HT1080 (cell line): ENCODE measurements around the gene TRIP6. TPM values are rescaled to one million over a fixed set of nuclear protein-coding genes. Genes with fewer than 3 reads are reported as not detected.

Experiments used
- DNase-seq: peaks from one replicate; pipeline ENCODE4 v3.0.0-alpha.2; 2015; ENCODE audit warnings: low read depth
- polyA plus RNA-seq, 2 experiments: library from polyadenylated mRNA; depleted of rRNA; stranded (reverse); fragments of >200 nt; gene quantifications; 2 replicates each; pipeline ENCODE4 v1.2.3, GENCODE V29; 2015
- total RNA-seq: library from RNA; depleted of rRNA; stranded (reverse); fragments of >200 nt; shearing (Covaris generic); gene quantifications from 2 replicates; pipeline ENCODE4 v1.2.3, GENCODE V29; 2014; rRNA removed

The TRIP6 gene, protein sequence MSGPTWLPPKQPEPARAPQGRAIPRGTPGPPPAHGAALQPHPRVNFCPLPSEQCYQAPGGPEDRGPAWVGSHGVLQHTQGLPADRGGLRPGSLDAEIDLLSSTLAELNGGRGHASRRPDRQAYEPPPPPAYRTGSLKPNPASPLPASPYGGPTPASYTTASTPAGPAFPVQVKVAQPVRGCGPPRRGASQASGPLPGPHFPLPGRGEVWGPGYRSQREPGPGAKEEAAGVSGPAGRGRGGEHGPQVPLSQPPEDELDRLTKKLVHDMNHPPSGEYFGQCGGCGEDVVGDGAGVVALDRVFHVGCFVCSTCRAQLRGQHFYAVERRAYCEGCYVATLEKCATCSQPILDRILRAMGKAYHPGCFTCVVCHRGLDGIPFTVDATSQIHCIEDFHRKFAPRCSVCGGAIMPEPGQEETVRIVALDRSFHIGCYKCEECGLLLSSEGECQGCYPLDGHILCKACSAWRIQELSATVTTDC
- total RNA-seq: 164 and 171 TPM in 2 replicates
- polyA plus RNA-seq (2015; cell fraction: cytosol; rRNA removed): 178 and 186 TPM in 2 replicates
- 209 and 215 TPM in 2 replicates for polyA plus RNA-seq (2015; cell fraction: nucleus; rRNA removed)

DNA sequence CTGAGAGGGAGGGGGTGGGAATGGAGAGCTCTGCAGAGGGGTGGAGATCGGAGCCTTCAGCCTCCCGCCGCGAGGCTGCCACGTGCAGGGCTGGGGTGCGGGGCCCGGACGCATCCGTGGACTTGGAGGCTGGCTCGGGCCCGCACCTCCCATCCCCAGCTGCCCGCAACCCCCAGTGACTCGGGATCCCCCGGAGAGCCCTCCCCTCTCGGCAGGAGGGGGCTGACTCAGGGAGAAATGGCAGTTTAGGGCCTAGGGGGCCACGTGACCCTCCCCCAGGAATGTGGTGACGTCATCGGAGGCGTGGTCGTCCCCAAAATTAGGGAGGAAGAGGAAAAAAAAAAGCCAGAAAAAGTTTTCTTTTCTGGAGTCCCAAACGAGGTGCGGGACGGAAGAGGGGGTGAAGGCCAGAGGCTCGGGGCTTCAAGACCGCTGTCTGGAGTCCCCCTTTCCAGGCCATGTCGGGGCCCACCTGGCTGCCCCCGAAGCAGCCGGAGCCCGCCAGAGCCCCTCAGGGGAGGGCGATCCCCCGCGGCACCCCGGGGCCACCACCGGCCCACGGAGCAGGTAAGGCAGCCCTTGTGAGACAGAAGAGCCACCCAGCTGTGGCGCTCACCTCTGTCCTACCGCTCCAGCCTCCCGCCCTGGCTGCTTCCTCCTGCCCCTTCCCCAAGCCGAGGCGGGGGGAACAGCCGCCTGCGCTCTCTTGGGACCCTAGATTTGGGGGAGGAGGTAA lies at the start of gene TRIP6:
Gene TRIP6 (plus strand): TSS at position 348 of the 736 bp plus-strand sequence. CDS start 111 bp downstream, at position 459.
- peak; percentile 93 for DNase-seq

DNA sequence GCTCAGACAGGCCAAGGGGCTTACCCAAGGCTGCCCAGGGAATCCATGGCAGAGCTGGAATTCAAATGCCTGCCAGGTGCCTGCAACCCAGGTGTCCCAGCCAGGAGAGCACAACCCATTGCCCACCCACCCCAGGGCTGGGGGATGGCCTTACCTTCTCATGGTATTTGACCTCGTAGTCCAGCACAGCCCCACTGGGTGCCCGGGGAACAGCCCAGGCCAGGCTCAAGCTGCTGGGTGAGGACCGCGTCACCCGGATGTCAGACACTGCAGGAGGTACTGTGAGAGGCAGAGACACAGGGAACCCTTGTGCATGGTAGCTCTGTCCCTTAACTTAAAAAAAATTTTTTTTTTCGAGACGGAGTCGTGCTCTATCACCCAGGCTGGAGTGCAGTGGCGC lies 48.8 kb upstream of the TRIP6 start:
- DNase-seq: no peak

DNA sequence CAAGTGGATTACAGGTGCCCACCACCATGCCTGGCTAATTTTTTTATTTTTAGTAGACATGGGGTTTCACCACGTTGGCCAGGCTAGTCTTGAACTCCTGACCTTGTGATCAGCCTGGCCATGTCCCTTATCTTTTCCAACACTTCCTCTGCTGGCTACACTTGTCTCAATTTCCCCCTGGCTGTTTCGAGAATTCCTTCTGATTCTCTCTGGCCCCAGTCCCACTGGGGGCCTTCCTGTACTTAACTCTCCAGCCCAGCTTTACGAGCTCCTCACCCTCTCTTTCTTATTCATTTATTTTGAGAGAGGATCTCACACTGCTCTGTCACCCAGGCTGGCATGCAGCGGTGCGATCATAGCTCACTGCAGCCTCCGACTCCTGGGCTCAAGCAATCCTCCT lies 48.4 kb upstream of the TRIP6 start:
- no peak for DNase-seq

DNA sequence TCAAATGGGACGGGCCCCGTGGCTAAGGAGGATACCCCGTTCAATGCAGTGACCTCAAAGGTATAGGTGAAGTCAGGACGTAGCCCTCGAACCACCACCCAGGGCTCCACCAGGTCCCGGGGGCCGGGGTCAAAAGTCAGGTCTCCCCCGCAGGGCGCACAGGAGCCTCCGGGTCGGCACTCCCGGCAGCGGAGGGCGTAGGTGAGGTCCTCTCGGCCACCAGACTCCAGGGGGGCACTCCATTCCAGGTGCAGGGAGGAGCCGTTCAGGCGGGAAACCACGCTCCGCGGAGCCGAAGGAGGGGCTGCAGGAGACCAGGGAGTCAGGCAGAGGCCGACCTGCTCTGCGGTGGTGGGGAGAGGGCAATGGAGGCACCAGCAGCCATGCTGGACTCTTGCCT lies 47.6 kb upstream of the TRIP6 start:
- DNase-seq: no peak

DNA sequence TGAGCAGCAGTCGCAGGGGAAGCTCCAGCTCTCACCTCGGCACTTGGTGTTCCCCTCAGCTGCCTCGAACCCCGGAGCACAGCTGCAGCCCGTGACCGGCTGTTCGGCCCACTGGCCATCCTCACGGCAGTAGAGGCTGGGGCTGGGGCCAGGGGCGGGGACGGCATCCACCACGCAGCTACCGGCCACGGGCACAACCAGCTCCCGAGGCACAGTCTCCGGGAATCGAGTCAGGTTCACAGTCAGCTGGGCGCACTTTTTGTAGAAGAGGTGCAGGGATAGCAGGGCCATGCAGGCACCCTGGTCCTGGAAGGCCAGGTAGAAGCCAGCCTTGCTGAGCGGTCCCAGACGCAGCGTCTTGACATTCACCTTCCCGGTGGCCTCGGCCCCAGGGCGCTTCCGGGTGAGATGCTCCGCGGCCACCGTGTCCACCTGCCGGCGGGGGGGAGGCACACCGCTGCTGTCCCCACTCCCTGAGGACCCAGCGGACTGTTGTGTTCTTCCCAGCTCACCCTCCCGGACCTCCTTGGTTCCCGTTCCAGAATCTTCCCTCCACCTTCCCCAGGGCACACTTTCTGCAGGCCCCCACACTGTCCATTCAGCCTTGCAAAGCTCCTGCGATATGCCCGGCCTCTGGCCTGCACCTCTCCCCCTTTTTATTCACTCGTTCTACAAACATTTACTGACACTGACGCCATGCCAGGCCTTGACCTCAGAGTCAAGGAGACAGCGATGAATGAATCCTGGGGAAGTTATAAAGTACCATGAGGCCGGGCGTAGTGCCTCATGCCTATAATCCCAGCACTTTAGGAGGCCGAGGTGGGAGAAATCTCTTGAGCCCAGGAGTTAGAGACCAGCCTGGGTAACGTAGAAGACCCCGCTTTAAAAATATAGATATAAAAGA lies 44.7 kb upstream of the TRIP6 start:
- DNase-seq: no peak

DNA sequence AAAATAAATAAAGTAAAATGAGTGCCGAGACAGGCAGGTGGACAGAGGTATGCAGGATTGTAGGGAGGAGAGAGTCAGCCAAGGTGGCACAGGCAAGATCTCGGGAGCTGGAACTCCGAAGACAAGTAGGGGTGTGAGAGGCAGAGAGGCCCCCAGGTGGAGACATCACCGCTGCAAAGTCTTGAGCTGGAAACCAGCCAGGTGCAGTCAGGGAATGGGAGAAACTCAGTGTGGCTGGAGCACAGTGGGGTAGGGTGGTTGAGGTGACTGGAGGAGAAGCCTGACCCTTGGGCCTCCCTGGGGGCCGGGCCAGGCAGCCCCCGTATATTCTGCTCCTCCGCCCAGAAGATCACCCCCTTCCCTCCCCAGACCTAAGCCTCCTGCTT lies 44.1 kb upstream of the TRIP6 start:
- DNase-seq: no peak

DNA sequence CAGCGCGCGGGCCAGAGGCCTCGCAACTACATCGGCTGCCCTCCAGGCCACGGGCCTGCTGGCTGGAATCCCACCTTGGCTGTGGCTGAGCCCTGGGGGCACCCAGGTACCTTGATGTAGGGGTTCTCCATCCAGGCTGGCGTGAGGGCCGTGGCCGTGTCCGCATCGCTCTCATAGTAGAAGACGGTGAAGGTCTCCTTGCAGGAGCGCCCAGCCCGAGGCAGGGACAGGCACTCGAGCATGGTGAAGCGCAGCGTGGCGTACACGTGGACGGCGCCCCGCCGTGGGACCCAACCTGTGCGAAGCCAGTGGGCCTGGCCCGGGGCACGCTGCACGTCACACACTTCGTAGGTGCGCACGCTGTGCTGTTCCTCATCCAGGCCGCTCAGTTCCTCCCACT lies 43.7 kb upstream of the TRIP6 start:
- DNase-seq: no peak

DNA sequence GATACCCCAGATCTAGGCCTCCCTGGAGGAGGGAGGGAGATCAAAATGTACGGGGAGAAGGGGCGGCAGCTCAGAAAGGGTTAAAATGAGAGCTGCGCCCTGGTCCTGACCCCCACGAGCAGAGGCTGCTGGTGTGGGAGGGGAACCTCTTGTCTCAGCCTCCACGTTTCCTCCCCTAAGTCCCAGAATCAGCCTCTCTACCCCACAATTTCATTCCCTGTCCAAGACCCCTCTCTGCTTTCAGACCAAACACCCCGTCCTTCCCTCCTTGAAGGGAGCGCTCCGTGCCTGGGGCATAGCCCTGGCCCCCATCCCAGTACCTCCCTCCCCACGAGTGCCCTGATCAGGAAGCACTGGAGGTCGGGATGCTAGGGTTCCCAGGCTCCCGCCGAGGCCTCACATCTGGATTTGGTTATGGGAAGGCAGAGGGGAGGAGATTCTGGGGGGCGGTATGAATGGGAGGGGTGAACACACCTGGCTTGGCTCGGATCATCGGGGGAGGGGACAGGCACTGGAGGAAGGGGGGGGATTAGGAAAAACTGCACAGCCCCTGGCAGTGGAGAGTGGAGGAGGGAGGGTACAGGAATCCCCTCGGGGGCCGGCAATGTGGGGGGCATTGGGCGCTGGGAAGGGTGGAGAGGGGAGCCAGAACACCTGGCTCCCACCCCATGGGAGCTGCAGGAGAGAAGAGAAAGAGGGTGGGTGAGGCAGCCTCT lies 42.5 kb upstream of the TRIP6 start:
- DNase-seq: no peak

DNA sequence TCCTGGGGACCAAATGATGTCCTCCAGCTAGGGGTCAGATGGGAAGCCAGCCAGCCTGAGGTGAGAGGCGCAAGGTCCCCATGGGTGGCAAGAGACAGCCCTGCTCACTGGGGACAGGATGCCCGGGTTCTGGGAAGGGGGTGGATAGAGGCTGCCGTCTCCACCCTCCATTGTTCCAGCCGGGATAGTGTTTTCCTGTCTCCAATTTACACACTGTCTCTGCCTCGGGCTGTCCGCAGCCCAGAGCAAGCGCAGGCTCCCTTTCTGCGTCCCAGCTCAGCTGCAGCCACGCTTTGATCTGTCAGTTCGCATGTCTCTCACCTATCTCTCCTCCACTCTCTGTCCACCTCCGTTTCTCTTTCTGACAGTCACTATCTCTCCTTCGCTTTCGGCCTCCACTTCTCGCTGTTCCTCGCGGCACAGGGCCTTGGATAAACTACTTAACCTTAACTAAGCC lies 41.9 kb upstream of the TRIP6 start:
- no peak for DNase-seq

DNA sequence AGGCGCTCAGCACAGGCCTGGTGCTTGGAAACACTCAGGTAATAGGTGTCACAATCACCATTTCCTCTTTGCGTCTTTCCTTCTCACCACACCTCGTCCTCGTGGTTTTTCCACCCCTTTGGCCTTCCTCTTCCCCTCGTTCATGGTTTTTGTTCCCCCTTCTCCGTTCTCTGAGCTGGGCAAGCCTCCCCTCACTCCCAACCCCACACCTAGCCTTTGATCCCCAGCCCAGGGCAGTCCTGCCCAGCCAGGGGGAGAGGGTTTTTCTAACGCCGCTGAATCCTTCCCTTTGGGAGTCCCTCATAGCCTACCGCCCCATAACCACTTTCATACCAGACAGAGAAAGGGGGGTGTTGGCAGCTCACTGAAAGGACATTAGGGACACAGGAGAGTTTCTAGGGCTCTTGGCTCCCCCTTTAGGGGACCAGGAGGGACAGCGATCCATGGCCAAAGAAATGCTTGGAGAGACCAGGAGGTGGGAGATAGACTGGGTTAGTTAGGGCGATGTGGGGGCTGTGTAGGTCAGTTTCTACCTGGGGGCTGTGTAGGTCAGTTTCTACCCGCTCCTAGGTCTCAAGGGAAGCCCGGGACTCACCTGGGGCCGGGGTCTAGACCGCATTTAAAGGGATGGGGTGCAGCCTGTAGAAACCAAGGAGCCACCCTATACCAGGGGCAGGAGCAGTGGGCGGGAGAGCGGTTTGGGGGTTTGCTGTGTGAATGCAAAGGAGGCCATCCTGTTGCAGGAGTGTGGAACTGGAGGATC lies 41.3 kb upstream of the TRIP6 start:
- DNase-seq: peak; percentile 28

DNA sequence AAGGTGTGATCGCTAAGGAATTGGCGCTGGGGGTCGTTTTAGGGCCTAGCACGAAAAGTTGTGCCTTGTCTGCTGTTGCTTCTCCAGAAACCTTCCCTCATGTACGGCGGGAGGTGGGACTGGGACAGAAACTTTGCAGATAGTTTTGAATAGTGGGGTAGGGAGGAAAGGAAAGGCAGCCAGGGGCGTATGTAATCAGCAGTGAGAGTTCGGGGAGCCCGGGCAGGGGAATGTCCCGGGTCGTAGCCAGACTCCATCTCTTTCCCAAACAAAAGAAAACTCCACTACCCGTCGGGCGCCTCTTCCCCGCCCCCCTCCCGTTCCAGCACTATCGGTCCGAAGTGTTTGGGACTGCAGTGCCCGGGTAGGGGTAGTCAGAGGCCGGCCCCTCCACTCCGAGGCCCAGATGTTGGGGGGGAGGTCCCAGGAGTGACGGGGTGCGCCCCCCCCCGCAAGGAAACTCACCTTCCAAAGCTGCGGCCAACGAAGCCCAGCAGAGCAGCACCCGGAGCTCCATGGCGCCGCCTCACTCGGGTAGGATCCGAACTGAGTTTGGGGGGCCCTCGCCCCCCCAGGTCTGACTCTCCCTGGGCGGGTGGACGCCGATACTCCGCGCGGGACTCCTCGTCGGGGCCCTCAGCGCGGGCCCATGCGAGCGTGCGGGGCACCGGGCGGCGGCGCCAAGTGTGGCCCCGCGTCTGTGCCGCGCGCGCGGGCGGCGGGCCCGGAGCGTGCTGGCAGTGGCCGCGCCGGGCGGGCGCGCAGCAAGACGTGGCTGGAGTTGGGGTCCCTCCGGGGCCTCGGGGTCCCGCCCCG lies 40.5 kb upstream of the TRIP6 start:
- no peak for DNase-seq

DNA sequence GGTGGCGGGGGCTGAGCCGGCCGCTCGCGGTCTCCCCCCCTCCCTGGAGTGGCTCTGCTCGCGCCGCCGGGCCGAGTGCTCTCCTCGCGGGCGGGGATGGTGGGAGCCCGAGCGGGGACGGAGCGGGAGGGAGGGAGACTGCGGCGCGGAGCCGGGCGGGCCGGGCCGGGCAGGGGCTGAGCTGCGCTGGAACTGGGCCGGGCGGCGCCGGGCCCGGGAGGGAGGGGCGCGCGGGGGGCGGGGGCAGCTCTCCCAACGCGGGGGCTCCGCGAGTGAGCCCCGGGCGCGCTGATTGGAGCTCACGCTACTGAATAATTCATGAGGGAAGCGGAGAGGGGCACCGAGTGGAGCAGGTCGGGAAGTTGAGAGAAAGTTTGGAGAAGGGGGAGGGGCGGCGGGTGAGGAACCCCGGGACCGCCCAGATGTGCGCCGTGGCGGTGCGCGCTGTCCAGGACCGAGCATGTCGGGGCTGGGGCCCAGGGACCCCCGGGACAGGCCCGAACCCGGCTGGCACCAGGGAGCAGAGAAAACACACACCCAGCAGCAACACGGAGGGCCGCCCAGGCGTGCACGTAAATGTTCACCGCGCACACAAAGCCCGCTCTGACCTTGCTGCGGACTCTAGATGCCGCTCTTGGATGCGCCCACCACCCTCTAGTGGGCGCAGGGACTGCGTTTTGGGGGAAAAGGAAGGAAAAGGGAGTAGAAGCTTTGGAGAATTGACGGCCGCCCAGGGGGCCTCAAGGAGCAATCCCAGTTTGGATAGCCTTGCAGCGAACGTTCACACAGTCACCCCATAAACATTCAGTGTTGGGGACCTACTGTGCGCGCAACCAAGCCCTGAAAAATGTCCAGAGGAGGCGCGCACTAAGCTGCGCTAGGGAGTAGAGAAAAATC lies 39.6 kb upstream of the TRIP6 start, which contains the start of gene EPHB4:
Gene EPHB4 (minus strand): TSS at position 194 of the 897 bp plus-strand sequence. CDS start 493 bp downstream, outside the sequence.
- DNase-seq: peak; percentile 86

DNA sequence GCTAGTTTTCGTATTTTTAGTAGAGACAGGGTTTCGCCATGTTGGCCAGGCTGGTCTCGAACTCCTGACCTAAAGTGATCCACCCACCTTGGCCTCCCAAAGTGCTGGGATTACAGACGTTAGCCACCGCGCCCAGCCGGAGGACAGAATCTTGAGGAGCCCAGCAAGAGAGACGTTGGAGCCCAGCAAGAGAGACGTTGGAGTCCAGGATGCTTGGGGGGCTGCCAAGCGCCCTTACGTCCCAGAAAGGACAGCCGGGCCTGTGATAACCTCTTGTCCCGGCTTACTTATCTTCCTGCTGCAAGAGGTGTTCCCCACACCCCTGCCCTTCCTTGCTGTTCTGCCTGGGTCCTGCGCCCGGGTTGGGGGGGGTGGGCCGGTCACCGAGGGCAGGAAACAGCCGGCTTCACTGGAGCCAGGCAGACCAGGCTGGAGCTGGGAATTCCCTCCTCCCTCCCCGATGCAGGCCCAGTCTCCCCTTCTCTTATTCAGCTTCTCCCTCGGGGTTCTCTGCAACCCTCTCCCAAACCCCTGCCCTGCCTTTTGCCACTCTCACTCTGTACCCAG lies 38.0 kb upstream of the TRIP6 start:
- DNase-seq: no peak

DNA sequence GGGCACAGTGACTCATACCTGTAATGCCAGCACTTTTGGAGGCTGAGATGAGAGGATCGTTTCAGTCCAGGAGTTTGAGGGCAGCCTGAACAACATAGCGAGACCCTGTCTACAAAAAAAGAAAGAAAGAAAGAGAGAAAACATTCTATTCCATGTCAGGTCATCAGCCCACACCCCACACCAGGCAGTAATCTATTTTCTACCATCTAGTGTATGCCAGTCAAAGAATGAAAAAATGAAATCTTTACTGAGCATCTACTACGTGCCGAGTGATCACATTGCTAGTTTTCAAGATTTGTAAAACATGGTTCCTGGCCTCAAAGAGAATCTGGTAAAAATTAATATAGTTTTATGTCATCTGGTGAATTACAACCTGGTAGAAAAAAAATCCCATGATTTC lies 36.8 kb upstream of the TRIP6 start:
- DNase-seq: no peak

DNA sequence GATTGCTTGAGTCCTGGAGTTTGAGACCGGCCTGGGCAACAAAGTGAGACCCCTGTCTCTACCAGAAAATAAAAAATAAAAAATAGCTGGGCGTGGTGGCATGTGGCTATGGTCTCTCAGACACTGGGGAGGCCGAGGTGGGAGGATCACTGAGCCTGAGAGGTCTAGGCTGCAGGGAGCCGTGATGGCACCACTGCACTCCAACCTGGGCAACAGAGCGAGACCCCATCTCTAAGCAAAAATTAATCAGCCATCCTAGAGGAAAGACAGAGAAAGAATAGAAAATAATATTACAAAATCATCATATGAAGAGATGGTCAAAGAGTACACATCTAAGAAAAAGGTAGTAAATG lies 34.9 kb upstream of the TRIP6 start:
- no peak for DNase-seq

DNA sequence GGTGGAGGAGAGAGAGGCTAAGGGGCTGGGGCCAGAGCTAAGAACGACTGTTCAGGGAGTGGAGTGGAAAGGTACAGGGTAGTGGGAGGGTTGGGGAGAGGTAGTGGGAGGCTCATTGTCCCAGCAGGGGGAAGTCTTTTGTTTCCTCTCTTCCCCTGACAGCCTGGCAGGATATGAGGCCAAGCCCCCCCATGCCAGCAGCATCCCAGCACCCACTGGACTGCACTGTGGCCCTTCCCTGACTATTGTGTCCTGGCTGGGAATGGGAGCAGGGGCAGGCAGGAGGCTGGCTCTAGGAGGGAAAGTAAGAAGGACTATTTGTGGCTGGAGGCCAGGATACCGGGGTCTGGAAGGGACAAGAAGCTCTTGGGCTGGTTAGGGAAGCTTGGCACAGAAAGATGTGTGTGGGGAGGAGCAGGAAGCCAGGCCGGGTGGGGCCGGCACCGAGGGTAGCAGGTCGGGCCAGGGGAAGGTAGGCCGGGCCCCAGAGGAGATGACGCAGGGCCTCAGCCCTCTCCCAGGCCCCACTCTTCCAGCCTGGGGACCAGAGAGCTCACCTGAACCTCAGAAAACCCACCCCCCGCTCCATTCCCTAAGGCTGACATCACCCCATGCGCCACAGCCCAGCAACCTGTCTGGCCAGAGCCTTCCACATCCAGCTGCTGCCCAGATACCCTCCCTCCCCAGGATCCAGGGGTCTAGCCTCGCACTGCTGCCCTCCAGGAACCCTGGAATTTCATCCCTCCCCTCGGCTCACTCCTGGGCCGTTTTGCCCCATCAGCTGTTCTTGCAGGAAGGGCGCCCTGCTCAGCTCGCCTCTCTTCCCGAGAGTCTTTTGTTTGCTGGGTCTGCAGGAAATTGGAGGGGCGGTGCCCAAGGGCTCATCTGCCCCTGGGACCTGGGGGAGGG lies 31.0 kb upstream of the TRIP6 start:
- no peak for DNase-seq

DNA sequence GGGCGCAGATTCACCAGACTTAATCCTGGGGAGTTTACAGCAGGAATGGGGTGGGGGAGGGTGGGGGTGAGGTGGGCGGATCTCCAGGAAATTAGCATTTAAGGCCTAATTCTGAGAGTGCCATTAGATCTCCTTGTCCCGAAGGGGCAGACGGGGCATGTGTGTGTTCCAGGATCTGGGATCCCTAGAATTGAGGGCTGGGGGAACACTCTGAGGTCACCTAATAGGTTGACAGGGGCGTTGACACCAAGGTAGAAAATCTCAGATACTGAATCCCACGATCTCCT lies 30.4 kb upstream of the TRIP6 start:
- DNase-seq: no peak
